ENCODE results near the gene SORD.
"Not testable (repeated sequence)": the region's sequence is repeated elsewhere in the genome, so short reads cannot be mapped to it uniquely, and the experiment has no call there.

The SORD gene

DNA sequence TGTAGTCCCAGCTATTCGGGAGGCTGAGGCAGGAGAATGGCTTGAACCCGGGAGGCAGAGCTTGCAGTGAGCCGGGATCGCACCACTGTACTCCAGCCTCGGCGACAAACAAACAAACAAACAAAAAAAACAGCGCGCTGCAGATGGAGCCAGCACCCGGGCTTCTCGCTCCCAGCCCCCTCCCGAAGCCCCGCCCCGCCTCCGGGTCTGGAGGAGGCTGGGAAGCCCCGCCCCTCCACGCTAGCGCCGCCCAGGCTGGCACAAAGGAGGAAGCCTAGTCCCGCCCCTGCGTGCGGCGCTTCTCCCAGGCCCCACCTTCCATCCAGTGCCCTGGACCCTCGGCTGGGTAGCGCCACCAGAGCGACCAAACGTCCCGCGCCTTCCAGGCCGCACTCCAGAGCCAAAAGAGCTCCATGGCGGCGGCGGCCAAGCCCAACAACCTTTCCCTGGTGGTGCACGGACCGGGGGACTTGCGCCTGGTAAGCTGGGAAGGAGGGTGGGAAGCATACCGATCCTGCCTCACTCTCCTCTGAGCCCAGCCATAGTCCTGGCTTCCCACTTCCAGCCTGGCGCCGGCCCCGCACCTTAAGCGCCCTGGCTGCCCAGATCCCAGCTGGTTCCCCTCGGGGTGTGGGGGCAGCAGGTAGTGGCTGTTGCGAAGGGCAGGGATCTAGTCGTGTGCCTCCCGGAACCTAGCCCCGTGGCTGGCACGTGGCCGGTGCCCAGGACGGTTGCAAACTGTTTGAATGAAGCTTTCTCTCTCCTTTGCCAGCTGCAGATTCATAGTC is at the start of gene SORD:
TSS of gene SORD (plus strand) at position 325 of the 788 bp plus-strand sequence. CDS start at position 414, 89 bp downstream.
- DNase-seq (ENCODE audit: low read depth in 2 of 2), result peak; percentile 84 to 89

DNA sequence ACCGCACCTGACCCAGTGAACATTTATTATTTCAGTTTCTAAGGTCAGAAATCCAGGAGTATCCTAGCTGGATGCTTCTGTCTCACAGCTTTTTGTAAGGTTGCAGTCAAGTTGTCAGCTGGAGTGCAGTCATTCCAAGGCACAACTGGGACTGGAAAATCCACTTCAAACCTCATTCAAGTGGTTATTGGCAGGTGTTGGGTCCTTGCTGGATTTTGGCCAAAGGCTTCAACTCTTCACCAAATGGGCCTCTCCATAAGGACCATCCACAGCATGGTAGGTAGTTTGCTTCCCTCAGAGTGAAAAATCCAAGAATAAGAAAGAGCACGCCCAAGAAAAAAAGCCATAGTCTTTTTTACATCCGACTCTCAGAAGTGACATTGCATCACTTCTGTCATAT is 46.8 kb upstream of the SORD start:
- not testable (repeated sequence) for DNase-seq (ENCODE audit: low read depth in 2 of 2)

DNA sequence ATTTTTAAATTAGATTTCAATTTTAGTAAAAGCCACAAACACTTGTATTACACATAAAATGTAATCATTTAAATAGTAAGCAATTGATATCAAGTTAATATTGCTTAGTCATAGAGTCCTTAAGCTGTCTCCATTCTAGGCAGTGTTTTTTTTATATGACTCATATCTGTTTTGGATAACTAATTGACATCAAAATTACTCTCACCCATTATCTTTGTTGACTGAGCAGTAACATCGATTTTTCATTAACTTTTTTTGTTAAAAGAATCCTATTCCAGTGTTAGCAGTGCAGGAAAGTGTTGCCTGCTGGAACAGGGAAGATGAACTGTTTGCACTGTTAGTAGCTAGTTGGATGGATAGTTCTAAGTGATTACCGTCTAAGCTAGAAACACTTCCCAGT is 45.2 kb upstream of the SORD start:
- DNase-seq (ENCODE audit: low read depth in 2 of 2), result not testable (repeated sequence)

DNA sequence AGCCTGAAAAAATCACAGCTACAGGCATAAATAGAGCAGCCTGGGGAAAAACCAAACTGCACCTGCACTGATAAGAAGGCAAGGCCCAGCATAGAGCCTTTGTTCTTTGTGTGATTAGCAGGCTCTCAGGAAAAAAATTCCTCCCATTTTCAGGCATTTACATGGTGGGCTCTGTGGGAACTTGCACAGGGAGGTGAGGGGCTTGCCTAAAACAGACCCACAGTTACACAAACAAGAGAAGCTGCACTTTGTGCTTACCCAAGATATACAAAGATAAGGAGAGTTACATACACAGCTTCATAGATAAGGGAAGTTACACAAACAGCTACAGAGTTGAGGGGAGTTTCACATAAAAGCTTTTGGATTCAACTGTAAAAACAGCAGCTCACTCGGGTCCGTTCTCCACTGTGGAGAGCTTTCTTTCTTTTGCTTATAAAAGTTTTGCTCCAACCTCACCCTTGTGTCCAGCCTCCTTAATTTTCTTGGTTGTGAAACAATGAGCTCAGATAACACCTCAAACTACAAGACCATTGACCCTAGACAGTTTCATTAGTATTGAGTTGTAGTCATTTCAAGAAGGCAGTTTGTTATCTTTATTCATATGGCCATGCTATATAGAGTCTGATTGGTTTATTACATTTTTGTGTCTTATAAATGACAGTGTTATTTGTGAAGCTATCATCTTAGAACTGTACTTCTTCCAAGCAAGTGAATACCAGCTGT is 43.2 kb upstream of the SORD start:
- not testable (repeated sequence) for DNase-seq (ENCODE audit: low read depth in 2 of 2)

DNA sequence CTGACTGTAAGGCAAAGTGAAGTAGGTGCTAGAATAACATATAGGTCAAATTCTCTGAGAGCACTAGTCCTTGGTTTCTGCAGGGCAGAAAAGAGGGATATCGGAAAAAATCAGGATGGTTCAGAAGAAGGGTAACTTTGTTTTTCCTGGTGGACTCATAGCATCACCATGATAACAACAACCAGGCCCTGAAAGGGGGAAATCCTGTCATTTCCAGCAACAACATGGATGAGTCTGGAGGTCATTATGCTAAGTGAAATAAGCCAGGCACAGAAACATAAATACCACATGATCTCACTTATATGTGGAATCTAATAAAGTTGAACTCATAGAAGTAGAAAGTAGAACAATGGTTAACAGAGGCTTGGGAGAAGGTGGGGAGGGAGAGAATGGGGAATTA is 38.9 kb upstream of the SORD start:
- DNase-seq (ENCODE audit: low read depth in 2 of 2), result not testable (repeated sequence)

DNA sequence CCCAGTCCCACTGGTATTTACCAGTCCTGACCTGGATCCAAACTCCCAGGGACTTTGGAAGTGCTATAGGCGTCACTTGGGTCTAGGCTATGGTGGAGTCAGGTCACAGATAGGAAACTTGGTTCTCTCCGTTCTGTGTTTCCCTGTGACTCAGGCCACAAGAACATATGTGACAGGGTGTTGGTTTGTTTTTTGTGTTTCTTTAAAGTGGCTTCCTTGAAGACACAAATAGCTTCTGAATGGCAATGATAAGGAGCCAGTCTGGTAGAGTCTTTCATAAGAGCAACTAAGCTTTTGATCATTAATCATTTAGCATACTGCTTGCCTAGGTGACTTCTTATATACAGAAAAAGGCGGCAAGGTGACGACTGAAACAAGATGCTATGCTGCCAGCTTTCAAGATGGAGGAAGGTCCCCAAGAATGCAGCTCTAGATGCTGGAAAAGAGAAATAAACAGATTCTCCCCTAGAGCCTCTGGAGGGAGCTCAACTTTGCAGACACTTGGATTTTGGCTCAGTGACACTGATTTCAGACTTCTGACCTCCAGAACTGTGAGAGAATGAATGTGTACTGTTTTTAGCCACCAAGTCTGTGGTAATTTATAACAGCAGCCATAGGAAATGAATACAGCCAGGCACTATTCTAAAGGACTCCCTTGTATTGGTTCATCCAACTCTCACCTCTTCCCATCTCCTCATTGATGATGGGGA is 36.5 kb upstream of the SORD start:
- not testable (repeated sequence) for DNase-seq (ENCODE audit: low read depth in 2 of 2)

DNA sequence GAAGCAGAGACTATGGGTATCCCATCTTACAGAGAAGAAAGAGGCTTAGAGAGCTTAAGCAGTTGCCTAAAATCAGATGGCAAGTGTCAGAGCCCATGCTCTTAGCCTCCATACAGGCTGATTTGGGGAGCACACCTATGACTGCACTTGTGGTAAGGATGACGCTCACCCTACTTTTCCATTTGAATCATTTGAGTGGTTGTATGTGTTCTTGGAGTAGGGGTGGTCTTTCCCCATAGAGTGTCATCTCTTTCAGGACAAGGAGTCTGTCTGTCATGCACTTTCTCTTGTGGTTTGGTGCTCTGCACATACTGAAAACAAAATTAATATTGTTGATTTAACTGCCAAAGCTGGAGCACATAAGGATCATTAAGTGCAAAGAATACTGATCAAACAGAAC is 35.3 kb upstream of the SORD start:
- not testable (repeated sequence) for DNase-seq (ENCODE audit: low read depth in 2 of 2)

- DNase-seq (ENCODE audit: low read depth in 2 of 2), result not testable (repeated sequence)
Observed at GRCh38 chr15:44988184-44988869, 34.7 kb upstream of the SORD start.

- not testable (repeated sequence) for DNase-seq (ENCODE audit: low read depth in 2 of 2)
Observed at GRCh38 chr15:44988870-44989219, 34.1 kb upstream of the SORD start.

- DNase-seq (ENCODE audit: low read depth in 2 of 2), result not testable (repeated sequence)
Observed at GRCh38 chr15:44997632-44998031, 25.4 kb upstream of the SORD start.

- DNase-seq (ENCODE audit: low read depth in 2 of 2), result no peak
Observed at GRCh38 chr15:44999105-44999504, 23.9 kb upstream of the SORD start.

DNA sequence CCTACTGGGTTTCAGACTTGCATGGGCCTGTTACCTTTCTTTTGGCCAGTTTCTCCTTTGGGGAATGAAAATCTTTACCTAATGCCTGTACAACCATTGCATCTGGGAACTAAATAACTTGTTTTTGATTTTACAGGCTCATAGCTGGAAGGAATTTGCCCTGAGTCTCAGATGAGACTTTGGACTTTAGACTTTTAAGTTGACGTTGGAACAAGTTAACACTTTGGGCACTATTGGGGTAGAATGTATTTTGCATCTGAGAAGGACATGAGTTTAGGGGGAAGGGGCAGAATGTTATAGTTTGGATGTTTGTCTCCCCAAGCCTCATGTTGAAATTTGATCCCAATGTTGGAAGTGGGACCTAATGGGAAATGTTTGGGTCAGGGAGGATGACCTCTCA is 21.8 kb upstream of the SORD start:
- not testable (repeated sequence) for DNase-seq (ENCODE audit: low read depth in 2 of 2)

DNA sequence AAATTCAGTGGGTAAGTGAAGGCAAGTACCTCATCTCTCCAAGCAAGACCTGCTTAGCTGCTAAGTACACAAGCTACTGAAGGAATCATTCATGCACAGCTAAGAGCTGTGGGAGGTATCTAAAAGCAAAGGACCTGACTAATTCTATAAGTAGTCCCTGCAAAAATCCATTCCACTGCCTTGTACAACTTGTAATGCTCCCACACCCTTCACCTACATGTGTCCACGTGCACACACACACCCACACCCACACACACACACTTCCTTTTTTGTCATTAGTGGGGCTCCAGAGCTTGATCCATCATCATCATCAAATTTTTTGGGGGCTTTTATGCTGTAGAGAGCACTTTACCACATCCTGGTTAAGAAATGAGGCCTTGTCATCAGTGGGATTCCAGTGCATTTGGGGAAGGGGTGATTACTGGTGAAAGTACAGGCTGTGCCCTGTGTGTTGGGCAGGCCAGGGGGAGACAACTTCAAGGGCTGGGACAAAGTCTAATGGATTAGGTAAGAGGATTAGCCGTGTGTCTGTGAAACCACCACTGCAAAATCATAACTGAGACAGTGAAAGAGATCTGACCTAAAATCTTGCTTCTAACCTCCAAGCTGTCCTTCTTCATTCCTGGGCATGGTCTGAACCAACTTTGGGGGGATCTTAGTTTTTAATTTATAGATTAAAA is 19.1 kb upstream of the SORD start:
- not testable (repeated sequence) for DNase-seq (ENCODE audit: low read depth in 2 of 2)

DNA sequence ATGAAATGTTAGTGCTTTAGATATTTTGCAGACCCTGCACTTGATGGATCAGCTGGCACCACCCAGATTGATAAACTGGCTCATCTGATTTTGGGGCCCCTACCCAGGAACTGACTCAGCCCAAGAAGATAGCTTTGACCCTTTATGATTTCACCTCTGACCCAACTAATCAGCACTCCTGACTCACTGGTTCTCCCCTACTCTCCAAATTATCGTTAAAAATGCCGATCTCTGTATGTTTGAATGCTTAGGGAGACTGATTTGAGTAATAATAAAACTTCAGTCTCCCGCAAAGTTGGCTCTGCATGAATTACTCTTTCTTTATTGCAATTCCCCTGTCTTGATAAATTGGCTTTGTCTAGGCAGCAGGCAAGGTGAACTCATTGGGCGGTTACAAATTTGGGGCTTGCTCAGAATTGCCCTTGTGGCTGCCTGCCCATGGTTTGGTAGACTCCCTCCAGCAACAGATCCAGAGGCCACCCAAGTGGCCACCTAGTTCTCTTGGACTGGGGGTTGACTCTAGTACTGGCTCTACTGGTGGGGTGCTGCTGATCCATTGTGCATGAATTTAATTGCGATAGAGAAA is 18.3 kb upstream of the SORD start:
- not testable (repeated sequence) for DNase-seq (ENCODE audit: low read depth in 2 of 2)

GRCh38 chr15:45009046-45009445 is 13.9 kb upstream of the SORD start:
- DNase-seq (ENCODE audit: low read depth in 2 of 2), result no peak

GRCh38 chr15:45015114-45015513 is 7.9 kb upstream of the SORD start:
- not testable (repeated sequence) for DNase-seq (ENCODE audit: low read depth in 2 of 2)

DNA sequence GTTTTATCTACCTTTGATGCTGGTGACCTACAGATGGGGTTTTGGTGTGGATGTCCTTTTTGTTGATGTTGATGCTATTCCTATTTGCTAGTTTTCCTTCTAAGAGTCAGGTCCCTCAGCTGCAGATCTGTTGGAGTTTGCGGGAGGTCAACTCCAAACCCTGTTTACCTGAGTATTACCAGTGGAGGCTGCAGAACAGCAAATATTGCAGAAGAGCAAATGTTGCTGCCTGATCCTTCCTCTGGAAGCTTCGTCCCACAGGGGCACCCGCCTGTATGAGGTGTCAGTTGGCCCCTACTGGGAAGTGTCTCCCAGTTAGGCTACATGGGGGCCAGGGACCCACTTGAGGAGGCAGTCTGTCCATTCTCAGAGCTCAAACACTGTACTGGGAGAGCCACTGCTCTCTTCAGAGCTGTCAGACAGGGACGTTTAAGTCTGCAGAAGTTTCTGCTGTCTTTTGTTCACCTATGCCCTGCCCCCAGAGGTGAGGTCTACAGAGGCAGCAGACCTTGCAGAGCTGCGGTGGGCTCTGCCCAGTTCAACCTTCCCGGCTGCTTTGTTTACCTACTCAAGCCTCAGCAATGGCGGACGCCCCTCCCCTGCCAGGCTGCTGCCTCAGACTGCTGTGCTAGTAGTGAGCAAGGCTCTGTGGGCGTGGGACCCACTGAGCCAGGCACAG is 2.6 kb upstream of the SORD start:
- DNase-seq (ENCODE audit: low read depth in 2 of 2), result not testable (repeated sequence)

GRCh38 chr15:45020901-45021259 is 2.1 kb upstream of the SORD start:
- DNase-seq (ENCODE audit: low read depth in 2 of 2), result not testable (repeated sequence)

DNA sequence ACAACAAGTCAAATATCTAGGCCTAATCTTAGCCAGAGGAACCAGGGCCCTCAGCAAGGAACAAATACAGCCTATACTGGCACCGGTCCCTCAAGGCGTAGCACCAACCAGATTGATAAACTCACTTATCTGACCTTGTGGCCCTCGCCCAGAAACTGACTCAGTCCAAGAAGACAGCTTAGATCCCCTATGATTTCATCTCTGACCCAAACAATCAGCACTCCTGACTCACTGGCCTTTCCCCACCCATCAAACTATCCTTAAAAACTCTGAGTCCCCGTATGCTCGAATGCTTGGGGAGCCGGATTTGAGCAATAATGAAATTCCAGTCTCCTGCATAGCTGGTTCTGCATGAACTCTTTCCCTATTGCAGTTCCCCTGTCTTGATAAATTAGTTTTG is 1.6 kb upstream of the SORD start:
- DNase-seq (ENCODE audit: low read depth in 2 of 2), result no peak

DNA sequence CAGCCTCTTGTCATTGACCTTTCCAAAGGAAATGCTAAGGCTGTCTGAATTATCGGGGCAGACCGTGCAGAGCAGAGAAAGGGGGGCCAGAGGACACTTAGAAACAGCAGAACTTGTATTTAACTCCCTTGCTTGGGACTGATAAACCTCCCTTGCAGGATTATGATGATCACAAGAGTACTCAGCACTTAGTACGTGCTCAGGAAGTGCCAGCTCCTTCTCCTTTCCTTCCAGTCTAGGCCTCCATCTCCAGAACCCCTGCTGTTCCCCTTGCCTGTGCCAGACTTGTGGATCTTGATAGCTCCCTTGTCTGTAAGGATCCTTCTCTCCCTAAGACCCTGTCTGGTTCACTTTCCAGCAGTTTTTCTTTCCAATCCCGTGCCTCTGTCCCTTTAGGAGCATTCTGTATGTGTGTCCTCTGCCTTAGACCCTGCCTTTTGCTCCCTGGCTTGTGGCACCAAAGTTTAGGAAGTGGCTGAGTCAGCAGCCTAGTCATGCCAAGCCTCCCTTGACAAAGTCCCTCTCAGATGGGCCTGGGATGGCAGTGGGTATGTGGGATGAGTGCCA is 747 bp downstream of the SORD start:
- no peak for DNase-seq (ENCODE audit: low read depth in 2 of 2)
